WI38 (cell line): ENCODE data around the gene RGS5.
"Not testable (repeated sequence)": the region's sequence is repeated elsewhere in the genome, so short reads cannot be mapped to it uniquely, and the experiment has no call there.

ENCODE experiments used
- H3K4me3 ChIP-seq: 2 replicates; pipeline ENCODE4 v1.5.1; 2011; ENCODE audit warnings: low read depth, mild to moderate bottlenecking, control low read depth, low read length
- CTCF ChIP-seq: IDR thresholded peaks from 2 replicates; pipeline ENCODE4 v1.5.1; 2012; ENCODE audit warnings: low read depth, mild to moderate bottlenecking, control low read depth, low read length

The RGS5 gene

GRCh38 chr1:163230827-163231226 is 28.1 kb upstream of the RGS5 start:
- TF ChIP-seq CTCF, result no peak
- no peak overlapping the region for H3K4me3 ChIP-seq

GRCh38 chr1:163228271-163228670 is 25.6 kb upstream of the RGS5 start:
- not testable (repeated sequence) for H3K4me3 ChIP-seq

GRCh38 chr1:163227126-163227525 is 24.4 kb upstream of the RGS5 start:
- H3K4me3 ChIP-seq, result no peak overlapping the region
- TF ChIP-seq CTCF, result no peak

GRCh38 chr1:163213626-163214025 is 10.9 kb upstream of the RGS5 start:
- TF ChIP-seq CTCF, result no peak
- no peak overlapping the region for H3K4me3 ChIP-seq

- TF ChIP-seq CTCF, result no peak
- no peak overlapping the region for H3K4me3 ChIP-seq
These were observed 9.0 kb upstream of the RGS5 start for GRCh38 chr1:163211667-163212066.

- H3K4me3 ChIP-seq, result no peak overlapping the region
- TF ChIP-seq CTCF, result no peak
These were observed 2.8 kb upstream of the RGS5 start for GRCh38 chr1:163205513-163205912.

GRCh38 chr1:163203561-163203960 is 845 bp upstream of the RGS5 start:
- no peak for TF ChIP-seq CTCF
- H3K4me3 ChIP-seq, result no peak overlapping the region

- TF ChIP-seq CTCF, result no peak
- no peak overlapping the region for H3K4me3 ChIP-seq
These were observed 810 bp downstream of the RGS5 start for GRCh38 chr1:163201906-163202305.
